ENCODE results near the gene SPEF2.

SPEF2 gene

GRCh38 chr5:35758151-35758724, 140.6 kb downstream of the SPEF2 start:
- no peak overlapping the region for H3K27ac ChIP-seq
- no peak for TF ChIP-seq ZFX (IDR thresholded peaks at IDR 0.05)
- TF ChIP-seq CTCF (conservative IDR thresholded peaks at IDR 0.05), result no peak

GRCh38 chr5:35761541-35761940, 143.9 kb downstream of the SPEF2 start:
- no peak for TF ChIP-seq CTCF (conservative IDR thresholded peaks at IDR 0.05)
- TF ChIP-seq ZFX (IDR thresholded peaks at IDR 0.05), result no peak
- no peak overlapping the region for H3K27ac ChIP-seq

GRCh38 chr5:35762368-35762767, 144.7 kb downstream of the SPEF2 start:
- TF ChIP-seq ZFX (IDR thresholded peaks at IDR 0.05) (no peak), CTCF (conservative IDR thresholded peaks at IDR 0.05) (no peak)
- no peak overlapping the region for H3K27ac ChIP-seq

- no peak overlapping the region for H3K27ac ChIP-seq
- no peak for TF ChIP-seq ZFX (IDR thresholded peaks at IDR 0.05)
Observed at GRCh38 chr5:35765921-35766320, 148.3 kb downstream of the SPEF2 start.

- TF ChIP-seq ZFX (IDR thresholded peaks at IDR 0.05) (no peak), CTCF (conservative IDR thresholded peaks at IDR 0.05) (no peak)
- no peak overlapping the region for H3K27ac ChIP-seq
Observed at GRCh38 chr5:35771300-35771699, 153.6 kb downstream of the SPEF2 start.

- TF ChIP-seq CTCF (conservative IDR thresholded peaks at IDR 0.05) (no peak), ZFX (IDR thresholded peaks at IDR 0.05) (no peak)
- H3K27ac ChIP-seq, result no peak overlapping the region
Observed at GRCh38 chr5:35771839-35772238, 154.2 kb downstream of the SPEF2 start.

- TF ChIP-seq CTCF (conservative IDR thresholded peaks at IDR 0.05) (no peak), ZFX (IDR thresholded peaks at IDR 0.05) (no peak)
- no peak overlapping the region for H3K27ac ChIP-seq
Observed at GRCh38 chr5:35773967-35774366, 156.3 kb downstream of the SPEF2 start.

GRCh38 chr5:35776757-35777156, 159.1 kb downstream of the SPEF2 start:
- TF ChIP-seq ZFX (IDR thresholded peaks at IDR 0.05) (no peak), CTCF (conservative IDR thresholded peaks at IDR 0.05) (no peak)
- no peak overlapping the region for H3K27ac ChIP-seq

Measured in C4-2B (cell line).